Activated B cell treated with CpG ODN at 0.5 μM for 24 hours (primary cell): ENCODE data around the gene TFEB. TPM values are rescaled to one million over a fixed set of nuclear protein-coding genes. Genes with fewer than 3 reads are reported as not detected.

Source experiments
- ATAC-seq: fragments of 200-7000 bp; cut with Tn5 transposase; one replicate; pipeline ENCODE4 v1.10.0; 2021; ENCODE audit warnings: low read depth, mild to moderate bottlenecking, moderate library complexity
- CTCF ChIA-PET: fragments of 350-600 bp; sonication (Branson Sonifier 250); formaldehyde crosslinking; loops from one replicate; lab custom pipeline; 2021; ENCODE audit warnings: antibody characterized with exemption; lab: Charles Lee
- POLR2A ChIA-PET: fragments of 350-600 bp; sonication (Branson Sonifier 250); formaldehyde crosslinking; loops from one replicate; lab custom pipeline; 2021; ENCODE audit warnings: antibody characterized with exemption; lab: Charles Lee
- DNase-seq: peaks from one replicate; pipeline ENCODE4 v3.0.0; 2022
- H3K27ac Mint-ChIP-seq: one replicate; pipeline ENCODE4 v1.8.0; 2020; ENCODE audit warnings: mixed read lengths
- H3K27me3 Mint-ChIP-seq: one replicate; pipeline ENCODE4 v1.8.0; 2021; ENCODE audit warnings: mixed read lengths
- H3K36me3 Mint-ChIP-seq: one replicate; pipeline ENCODE4 v1.8.0; 2021; ENCODE audit warnings: low read depth, mixed read lengths
- H3K4me1 Mint-ChIP-seq: one replicate; pipeline ENCODE4 v1.8.0; 2021; ENCODE audit warnings: mixed read lengths
- H3K4me3 Mint-ChIP-seq: one replicate; pipeline ENCODE4 v1.8.0; 2020; ENCODE audit warnings: mild to moderate bottlenecking, mixed read lengths
- H3K9me3 Mint-ChIP-seq: one replicate; pipeline ENCODE4 v1.8.0; 2020; ENCODE audit warnings: mixed read lengths
- intact Hi-C: fragments of 100-400 bp; cut with micrococcal nuclease; formaldehyde crosslinking; loops from one replicate; pipeline ENCODE4 v1.15.1; 2024
- total RNA-seq: library from RNA; stranded (reverse); gene quantifications from 2 replicates; pipeline ENCODE4 v1.2.3, GENCODE V29; 2022
- TF ChIP-seq, protein P1 (sequence below): fragments of 200-600 bp; IDR thresholded peaks from one replicate; pipeline ENCODE4 v1.8.0; 2022; ENCODE audit warnings: antibody characterized with exemption, mild to moderate bottlenecking

TFEB gene
- total RNA-seq, 1 donor from 2014 or later = 203 TPM

DNA sequence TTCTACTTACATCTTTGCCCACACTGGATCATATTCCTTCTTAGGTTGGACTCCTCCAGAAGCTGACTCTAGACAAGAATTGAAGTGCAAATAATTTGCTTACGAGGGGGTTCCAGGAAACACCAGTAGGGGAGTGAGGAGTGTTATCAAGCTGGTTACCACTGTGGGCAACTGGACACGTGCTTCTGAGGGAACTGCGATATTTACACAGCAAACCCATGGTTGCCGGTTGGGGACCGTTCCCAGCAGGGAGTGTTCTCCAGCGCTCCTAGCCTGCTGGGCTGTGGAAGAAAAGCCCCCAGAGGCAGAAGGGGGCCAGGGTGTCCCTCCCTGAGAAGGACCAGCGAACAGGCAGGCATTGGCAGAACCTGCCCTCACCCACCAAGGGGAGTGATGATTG, 75.5 kb downstream of the TFEB start:
- Mint-ChIP-seq H3K27me3 (peaks cover 30% of the 10 kb centered on the region), H3K4me3 (no peak overlapping the region), H3K9me3 (no peaks in the 10 kb centered on the region), H3K4me1 (no peaks in the 10 kb centered on the region), H3K36me3 (no peaks in the 10 kb centered on the region), H3K27ac (no peak overlapping the region)
- intact Hi-C loops = no loop called here
- ChIA-PET CTCF (interaction anchor here (0.6 kb wide), 1 partner anchor 30 kb away, joined by 3 read pairs; no protein-coding TSS in a partner anchor), POLR2A (interaction anchor here (1.3 kb wide), 1 partner anchor 74 kb away, joined by 10 read pairs; no protein-coding TSS in a partner anchor)
- no peak for DNase-seq
- TF ChIP-seq, protein P1, sequence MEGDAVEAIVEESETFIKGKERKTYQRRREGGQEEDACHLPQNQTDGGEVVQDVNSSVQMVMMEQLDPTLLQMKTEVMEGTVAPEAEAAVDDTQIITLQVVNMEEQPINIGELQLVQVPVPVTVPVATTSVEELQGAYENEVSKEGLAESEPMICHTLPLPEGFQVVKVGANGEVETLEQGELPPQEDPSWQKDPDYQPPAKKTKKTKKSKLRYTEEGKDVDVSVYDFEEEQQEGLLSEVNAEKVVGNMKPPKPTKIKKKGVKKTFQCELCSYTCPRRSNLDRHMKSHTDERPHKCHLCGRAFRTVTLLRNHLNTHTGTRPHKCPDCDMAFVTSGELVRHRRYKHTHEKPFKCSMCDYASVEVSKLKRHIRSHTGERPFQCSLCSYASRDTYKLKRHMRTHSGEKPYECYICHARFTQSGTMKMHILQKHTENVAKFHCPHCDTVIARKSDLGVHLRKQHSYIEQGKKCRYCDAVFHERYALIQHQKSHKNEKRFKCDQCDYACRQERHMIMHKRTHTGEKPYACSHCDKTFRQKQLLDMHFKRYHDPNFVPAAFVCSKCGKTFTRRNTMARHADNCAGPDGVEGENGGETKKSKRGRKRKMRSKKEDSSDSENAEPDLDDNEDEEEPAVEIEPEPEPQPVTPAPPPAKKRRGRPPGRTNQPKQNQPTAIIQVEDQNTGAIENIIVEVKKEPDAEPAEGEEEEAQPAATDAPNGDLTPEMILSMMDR = no peak
- no peak for ATAC-seq

DNA sequence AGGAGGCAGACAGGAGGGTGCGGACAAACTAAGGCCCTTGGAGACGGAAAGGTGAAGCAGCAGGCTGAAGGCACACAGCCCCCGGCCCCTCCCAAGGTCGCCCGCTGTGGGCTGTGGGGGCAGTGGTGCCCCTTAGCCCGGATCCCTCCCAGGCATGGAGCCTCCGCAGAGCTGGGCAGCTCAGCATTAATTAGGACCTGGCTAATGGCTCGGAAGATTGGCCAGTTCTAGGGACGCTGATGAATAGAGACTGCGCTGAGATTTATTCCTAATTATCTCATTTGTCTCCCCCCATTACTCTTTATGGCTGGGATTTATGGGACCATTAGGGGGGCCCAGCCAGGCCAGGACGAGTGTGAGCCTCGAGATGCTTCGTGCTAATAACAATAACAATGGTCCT, 76.8 kb downstream of the TFEB start:
- DNase-seq (no peak), ATAC-seq (no peak)
- Mint-ChIP-seq H3K4me3 (no peak overlapping the region), H3K4me1 (no peaks in the 10 kb centered on the region), H3K9me3 (no peaks in the 10 kb centered on the region), H3K27ac (no peak overlapping the region), H3K36me3 (no peaks in the 10 kb centered on the region), H3K27me3 (peaks cover 33% of the 10 kb centered on the region)
- CTCF ChIA-PET = no interaction called here
- TF ChIP-seq, protein P1 = no peak
- POLR2A ChIA-PET = interaction anchor here (1.3 kb wide), 1 partner anchor 76 kb away, joined by 10 read pairs; no protein-coding TSS in a partner anchor
- intact Hi-C loops = no loop called here

DNA sequence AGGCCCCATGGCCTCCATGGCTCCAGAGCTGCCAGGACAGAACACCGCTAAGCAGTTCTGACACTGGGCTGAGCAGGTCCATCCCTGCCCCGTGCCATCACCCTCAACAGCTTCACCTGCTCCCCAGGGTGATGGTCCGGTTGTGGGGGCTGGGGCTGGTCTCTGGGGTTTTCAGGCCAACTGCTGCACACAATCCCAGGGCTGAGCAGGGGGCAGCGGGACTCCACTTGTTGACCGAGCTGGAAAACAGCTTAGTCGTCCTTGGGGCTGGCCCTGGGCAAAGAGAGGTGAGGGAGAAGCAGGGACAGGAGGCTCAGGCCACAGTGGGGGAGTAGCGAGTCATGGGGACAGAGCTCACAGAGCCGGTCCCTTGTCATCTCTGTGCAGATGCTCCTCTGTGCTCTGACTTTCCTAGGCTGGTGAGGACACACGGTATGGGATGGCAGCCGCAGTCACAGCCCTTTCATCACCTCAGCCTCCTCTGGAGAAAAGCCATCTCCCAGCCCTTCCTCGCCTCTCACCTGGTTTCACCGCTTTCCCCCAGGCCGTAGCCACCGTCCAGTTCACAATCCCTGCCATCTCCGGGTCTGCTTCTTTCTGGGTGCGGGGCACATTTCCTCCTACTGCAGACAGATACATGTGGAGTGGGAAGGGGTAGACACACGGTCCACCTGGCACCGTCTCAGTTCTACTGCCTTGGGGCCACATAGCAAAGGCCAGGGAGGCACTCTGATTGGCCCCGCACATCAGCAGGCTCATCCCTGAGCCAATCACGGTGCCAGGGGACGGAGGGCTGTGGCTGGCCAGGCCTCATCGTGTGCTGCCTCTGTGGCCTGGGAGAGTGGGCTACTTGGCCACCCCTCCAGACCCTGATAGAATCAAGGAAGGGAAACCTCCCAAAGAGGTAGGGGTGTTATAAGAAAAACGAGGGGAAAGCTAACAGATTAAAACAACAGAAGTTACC, 78.0 kb downstream of the TFEB start:
- intact Hi-C loops = no loop called here
- ChIA-PET POLR2A (interaction anchor here (1.0 kb wide), 1 partner anchor 76 kb away, joined by 3 read pairs; no protein-coding TSS in a partner anchor), CTCF (no interaction called here)
- Mint-ChIP-seq H3K9me3 (no peaks in the 10 kb centered on the region), H3K4me1 (no peaks in the 10 kb centered on the region), H3K36me3 (no peaks in the 10 kb centered on the region), H3K27ac (no peak overlapping the region), H3K4me3 (no peak overlapping the region), H3K27me3 (peaks cover 33% of the 10 kb centered on the region)
- ATAC-seq (no peak), DNase-seq (no peak)
- TF ChIP-seq, protein P1 = no peak

DNA sequence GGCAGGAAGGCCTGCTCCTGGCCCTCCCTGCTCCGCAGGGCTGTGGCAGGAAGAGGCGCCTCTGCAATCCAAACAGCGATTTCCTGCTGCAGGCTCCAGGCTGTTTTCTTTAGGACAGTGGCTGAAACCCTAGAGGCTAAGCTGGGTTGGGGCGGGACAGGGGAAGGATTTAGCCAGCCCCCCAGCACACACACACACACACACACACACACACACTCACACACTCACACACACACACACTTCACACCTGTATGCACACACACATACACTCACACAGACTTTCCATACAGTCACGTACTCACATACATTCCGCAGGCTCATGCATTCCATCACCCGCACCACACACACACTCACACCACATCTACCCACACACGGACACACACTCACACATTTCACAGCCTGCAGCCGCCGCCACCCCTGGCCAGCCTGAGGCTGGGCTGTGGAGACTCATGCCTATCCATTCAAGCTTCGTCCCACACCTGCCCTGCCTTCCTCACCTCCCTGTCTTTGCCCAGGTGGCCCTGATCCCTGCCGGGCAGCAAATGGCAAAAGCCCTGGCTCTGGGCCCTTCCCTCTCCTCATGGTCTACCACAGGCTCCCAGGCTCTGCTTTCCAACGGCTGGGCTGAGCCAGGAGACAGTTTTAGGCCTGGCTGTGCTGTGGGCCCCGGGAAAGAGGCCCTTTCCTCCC, 79.3 kb downstream of the TFEB start:
- no peaks in the 10 kb centered on the region for H3K36me3 Mint-ChIP-seq
- peaks cover 28% of the 10 kb centered on the region for H3K27me3 Mint-ChIP-seq
- H3K4me3 Mint-ChIP-seq = no peak overlapping the region
- no peaks in the 10 kb centered on the region for H3K4me1 Mint-ChIP-seq
- DNase-seq (no peak), ATAC-seq (no peak)
- TF ChIP-seq, protein P1 = no peak
- CTCF ChIA-PET = no interaction called here
- H3K9me3 Mint-ChIP-seq = no peaks in the 10 kb centered on the region
- POLR2A ChIA-PET = interaction anchor here (0.6 kb wide), 1 partner anchor 32 kb away, joined by 3 read pairs; no protein-coding TSS in a partner anchor
- intact Hi-C loops = no loop called here
- no peak overlapping the region for H3K27ac Mint-ChIP-seq

DNA sequence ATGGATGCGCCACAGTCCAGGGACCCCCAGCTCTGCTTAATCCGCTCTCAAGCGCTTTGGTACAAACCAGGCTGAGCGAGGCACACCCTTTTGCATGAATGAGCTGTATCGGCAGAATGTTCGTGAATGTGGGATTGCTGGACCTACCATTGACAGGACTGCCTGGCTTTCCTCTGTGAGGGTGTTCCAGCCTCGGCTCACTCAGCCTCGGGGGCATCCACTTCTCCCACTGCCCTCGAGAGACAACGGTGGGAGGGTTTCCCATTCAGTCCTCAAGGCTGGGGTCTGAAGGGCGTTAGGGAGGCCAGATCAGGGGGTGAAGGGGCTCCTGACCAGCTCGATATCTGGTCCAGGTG, 79.8 kb downstream of the TFEB start:
- peaks cover 27% of the 10 kb centered on the region for H3K27me3 Mint-ChIP-seq

More for the DNA sequence above, 79.8 kb downstream of the TFEB start:
- DNase-seq = no peak
- intact Hi-C loops = no loop called here
- no peaks in the 10 kb centered on the region for H3K4me1 Mint-ChIP-seq
- ChIA-PET CTCF (no interaction called here), POLR2A (interaction anchor here (0.6 kb wide), 1 partner anchor 31 kb away, joined by 3 read pairs; no protein-coding TSS in a partner anchor)
- TF ChIP-seq, protein P1 = no peak
- no peaks in the 10 kb centered on the region for H3K36me3 Mint-ChIP-seq
- H3K9me3 Mint-ChIP-seq = no peaks in the 10 kb centered on the region
- no peak for ATAC-seq
- H3K4me3 Mint-ChIP-seq = no peak overlapping the region
- H3K27ac Mint-ChIP-seq = no peak overlapping the region
